ENCODE data around the gene BCL2L1.

DNA sequence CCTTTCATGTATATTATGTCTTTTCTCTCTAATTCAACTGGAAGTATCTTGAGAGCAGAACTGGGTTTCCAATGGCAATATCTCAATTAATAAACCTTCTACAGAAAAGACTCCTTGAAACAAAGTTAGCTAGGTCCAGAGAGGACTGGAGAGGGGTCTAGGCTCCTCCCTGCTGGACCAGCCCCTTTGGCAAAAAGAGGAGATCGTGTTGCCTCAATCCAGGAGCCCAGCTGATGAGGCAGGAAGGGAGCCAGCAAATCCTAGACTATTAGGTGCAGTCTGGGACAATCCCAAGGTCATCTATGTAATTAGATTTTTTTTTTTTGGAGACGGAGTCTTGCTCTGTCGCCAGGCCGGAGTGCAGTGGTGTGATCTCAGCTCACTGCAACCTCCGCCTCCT, 21.9 kb downstream of the BCL2L1 start:
- TF ChIP-seq, protein P1, sequence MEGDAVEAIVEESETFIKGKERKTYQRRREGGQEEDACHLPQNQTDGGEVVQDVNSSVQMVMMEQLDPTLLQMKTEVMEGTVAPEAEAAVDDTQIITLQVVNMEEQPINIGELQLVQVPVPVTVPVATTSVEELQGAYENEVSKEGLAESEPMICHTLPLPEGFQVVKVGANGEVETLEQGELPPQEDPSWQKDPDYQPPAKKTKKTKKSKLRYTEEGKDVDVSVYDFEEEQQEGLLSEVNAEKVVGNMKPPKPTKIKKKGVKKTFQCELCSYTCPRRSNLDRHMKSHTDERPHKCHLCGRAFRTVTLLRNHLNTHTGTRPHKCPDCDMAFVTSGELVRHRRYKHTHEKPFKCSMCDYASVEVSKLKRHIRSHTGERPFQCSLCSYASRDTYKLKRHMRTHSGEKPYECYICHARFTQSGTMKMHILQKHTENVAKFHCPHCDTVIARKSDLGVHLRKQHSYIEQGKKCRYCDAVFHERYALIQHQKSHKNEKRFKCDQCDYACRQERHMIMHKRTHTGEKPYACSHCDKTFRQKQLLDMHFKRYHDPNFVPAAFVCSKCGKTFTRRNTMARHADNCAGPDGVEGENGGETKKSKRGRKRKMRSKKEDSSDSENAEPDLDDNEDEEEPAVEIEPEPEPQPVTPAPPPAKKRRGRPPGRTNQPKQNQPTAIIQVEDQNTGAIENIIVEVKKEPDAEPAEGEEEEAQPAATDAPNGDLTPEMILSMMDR (IDR thresholded peaks at IDR 0.05; ENCODE audit: low read length), result no peak
- TF ChIP-seq EZH2 (IDR thresholded peaks at IDR 0.05; ENCODE audit: borderline replicate concordance, low read length), result no peak

Data from OCI-LY1 (cell line).